SK-N-SH (cell line): ENCODE measurements around the gene STRADB. TPM values are rescaled to one million over a fixed set of nuclear protein-coding genes. Genes with fewer than 3 reads are reported as not detected.

ENCODE experiments used
- CTCF ChIA-PET: fragments of 300-600, 350-600 bp; formaldehyde crosslinking; extraction: SDS; loops from one replicate; lab custom pipeline; 2021; lab: Yijun Ruan, JAX
- POLR2A ChIA-PET: fragments of 350-600 bp; sonication (Branson Sonifier 250); formaldehyde crosslinking; extraction: SDS; loops from one replicate; lab custom pipeline; 2020; ENCODE audit warnings: antibody characterized with exemption, inconsistent platforms; lab: Yijun Ruan, JAX
- DNase-seq: peaks from one replicate; pipeline ENCODE4 v3.0.0; 2012
- H2AFZ ChIP-seq: fragments of 200-600 bp; sonication (generic); 2 replicates; pipeline ENCODE4 v1.8.1; 2016; ENCODE audit warnings: antibody characterized with exemption, mild to moderate bottlenecking, low read depth
- H3F3A ChIP-seq: fragments of 200-600 bp; sonication (generic); replicated peaks from 2 replicates; pipeline ENCODE3; 2016; ENCODE audit warnings: antibody characterized with exemption, mild to moderate bottlenecking; ENCODE audit not compliant: insufficient read depth
- H3K27ac ChIP-seq, 2 experiments: fragments of 200-500 bp in 1 of 2; fragments of 200-600 bp in 1 of 2; sonication (Bioruptor generic) in 1 of 2; sonication (generic), shearing (Covaris generic) in 1 of 2; 2 replicates each; pipeline versions ENCODE4 v1.5.1 to v1.6.1; 2014 to 2016; ENCODE audit warnings: low read depth in 2 of 2, inconsistent platforms in 1 of 2, low read length in 1 of 2, mild to moderate bottlenecking in 1 of 2, mixed read lengths in 1 of 2
- H3K27me3 ChIP-seq: fragments of 200-600 bp; sonication (generic), shearing (Covaris generic); 2 replicates; pipeline ENCODE4 v1.6.1; 2016; ENCODE audit warnings: mixed run types; ENCODE audit not compliant: insufficient read depth
- H3K36me3 ChIP-seq, 2 experiments: fragments of 200-500 bp in 1 of 2; fragments of 200-600 bp in 1 of 2; sonication (Bioruptor generic) in 1 of 2; sonication (generic) in 1 of 2; replicated peaks in 1 of 2; 2 replicates each; pipeline versions ENCODE3 to v1.5.1; 2014 to 2016; ENCODE audit warnings: low read length in 1 of 2, mild to moderate bottlenecking in 1 of 2; ENCODE audit not compliant: insufficient read depth in 2 of 2, control insufficient read depth in 1 of 2
- H3K4me1 ChIP-seq, 2 experiments: fragments of 200-500 bp in 1 of 2; fragments of 200-600 bp in 1 of 2; sonication (Bioruptor generic) in 1 of 2; sonication (generic), shearing (Covaris generic) in 1 of 2; 2 replicates each; pipeline versions ENCODE4 v1.5.1 to v1.6.1; 2014 to 2016; ENCODE audit warnings: low read depth in 1 of 2, low read length in 1 of 2, mixed run types in 1 of 2; ENCODE audit not compliant: insufficient read depth in 2 of 2, control insufficient read depth in 1 of 2
- H3K4me2 ChIP-seq: fragments of 200-600 bp; sonication (generic), shearing (Covaris generic); 2 replicates; pipeline ENCODE4 v1.6.1; 2017; ENCODE audit warnings: mixed run types
- H3K4me3 ChIP-seq, 2 experiments: fragments of 200-500 bp in 1 of 2; fragments of 200-600 bp in 1 of 2; sonication (Bioruptor generic) in 1 of 2; sonication (generic), shearing (Covaris generic) in 1 of 2; 2 replicates each; pipeline versions ENCODE4 v1.5.1 to v1.8.1; 2014 to 2016; ENCODE audit warnings: low read depth in 2 of 2, inconsistent platforms in 1 of 2, low read length in 1 of 2, mild to moderate bottlenecking in 1 of 2, mixed read lengths in 1 of 2, moderate library complexity in 1 of 2
- H3K79me2 ChIP-seq: fragments of 200-600 bp; sonication (generic); 2 replicates; pipeline ENCODE4 v1.8.1; 2017; ENCODE audit warnings: mild to moderate bottlenecking; ENCODE audit not compliant: insufficient read depth
- H3K9ac ChIP-seq: fragments of 200-600 bp; sonication (generic); 2 replicates; pipeline ENCODE4 v1.6.1; 2017; ENCODE audit warnings: mixed run types
- H3K9me2 ChIP-seq: fragments of 200-600 bp; sonication (generic); 2 replicates; pipeline ENCODE4 v1.6.1; 2017; ENCODE audit warnings: mixed run types
- H3K9me3 ChIP-seq: fragments of 200-600 bp; sonication (generic); 2 replicates; pipeline ENCODE4 v1.6.1; 2017; ENCODE audit warnings: mixed run types, mild to moderate bottlenecking, moderate library complexity
- H4K20me1 ChIP-seq: fragments of 200-600 bp; sonication (generic); 2 replicates; pipeline ENCODE4 v1.6.1; 2017; ENCODE audit warnings: mild to moderate bottlenecking, mixed run types; ENCODE audit not compliant: insufficient read depth
- CHD2 ChIP-seq: fragments of 150-350 bp; IDR thresholded peaks from 2 replicates; pipeline ENCODE4 v1.6.1; 2018; ENCODE audit warnings: low read length; ENCODE audit not compliant: partially characterized antibody
- ELF1 ChIP-seq: IDR thresholded peaks from 2 replicates; pipeline ENCODE4 v1.4.0; 2012
- FOSL2 ChIP-seq: IDR thresholded peaks from 2 replicates; pipeline ENCODE4 v1.4.0; 2012; ENCODE audit warnings: low read depth, mild to moderate bottlenecking, moderate library complexity, borderline replicate concordance
- FOXJ3 ChIP-seq: sonication (generic); formaldehyde crosslinking; IDR thresholded peaks from 2 replicates; pipeline ENCODE4 v1.5.1; 2020; ENCODE audit warnings: mild to moderate bottlenecking, missing genetic modification reagents
- FOXM1 ChIP-seq: IDR thresholded peaks from 2 replicates; pipeline ENCODE4 v1.4.0; 2012; ENCODE audit warnings: low read depth, mild to moderate bottlenecking
- GABPA ChIP-seq: IDR thresholded peaks from 2 replicates; pipeline ENCODE4 v1.4.0; 2012; ENCODE audit warnings: low read depth, mild to moderate bottlenecking
- GATA2 ChIP-seq: sonication (generic); formaldehyde crosslinking; IDR thresholded peaks from 2 replicates; pipeline ENCODE4 v1.5.0; 2020; ENCODE audit warnings: mild to moderate bottlenecking, missing genetic modification reagents
- JUND ChIP-seq: IDR thresholded peaks from 2 replicates; pipeline ENCODE4 v1.4.0; 2012
- MAX ChIP-seq: IDR thresholded peaks from 2 replicates; pipeline ENCODE4 v1.4.0; 2012; ENCODE audit warnings: low read depth
- MEF2A ChIP-seq: IDR thresholded peaks from 2 replicates; pipeline ENCODE4 v1.4.0; 2012; ENCODE audit warnings: low read depth, borderline replicate concordance
- MXI1 ChIP-seq: IDR thresholded peaks from 2 replicates; pipeline ENCODE4 v1.6.1; 2012; ENCODE audit warnings: mild to moderate bottlenecking, low read depth, low read length, improper control_type of control experiment
- NFIC ChIP-seq: IDR thresholded peaks from 2 replicates; pipeline ENCODE4 v1.4.0; 2012; ENCODE audit warnings: borderline replicate concordance
- NRF1 ChIP-seq: IDR thresholded peaks from 2 replicates; pipeline ENCODE4 v1.6.1; 2012; ENCODE audit warnings: low read depth, mild to moderate bottlenecking, low read length
- PBX3 ChIP-seq: IDR thresholded peaks from 2 replicates; pipeline ENCODE4; 2012
- POLR2AphosphoS5 ChIP-seq: IDR thresholded peaks from 2 replicates; pipeline ENCODE4 v1.6.1; 2012; ENCODE audit warnings: low read depth, low read length
- RAD21 ChIP-seq: IDR thresholded peaks from 2 replicates; pipeline ENCODE4 v1.6.1; 2012; ENCODE audit warnings: mild to moderate bottlenecking, low read length
- RCOR1 ChIP-seq: fragments of 150-350 bp; IDR thresholded peaks from 2 replicates; pipeline ENCODE4 v1.6.1; 2017; ENCODE audit warnings: antibody characterized with exemption, low read length
- REST ChIP-seq: IDR thresholded peaks from 2 replicates; pipeline ENCODE4 v1.6.1; 2012; ENCODE audit warnings: mild to moderate bottlenecking, low read depth, low read length, moderate library complexity
- RFX5 ChIP-seq: IDR thresholded peaks from 2 replicates; pipeline ENCODE4 v1.6.1; 2012; ENCODE audit warnings: mild to moderate bottlenecking, improper control_type of control experiment, low read length
- RXRA ChIP-seq: IDR thresholded peaks from 2 replicates; pipeline ENCODE4 v1.4.0; 2012; ENCODE audit warnings: low read depth, mild to moderate bottlenecking, borderline replicate concordance
- SMC3 ChIP-seq: IDR thresholded peaks from 2 replicates; pipeline ENCODE4 v1.6.1; 2012; ENCODE audit warnings: low read depth, low read length, improper control_type of control experiment
- TAF1 ChIP-seq: IDR thresholded peaks from 2 replicates; pipeline ENCODE4 v1.6.1; 2012; ENCODE audit warnings: low read depth, mild to moderate bottlenecking, low read length, moderate library complexity, borderline replicate concordance
- TCF12 ChIP-seq: IDR thresholded peaks from 2 replicates; pipeline ENCODE4 v1.4.0; 2012
- USF1 ChIP-seq: IDR thresholded peaks from 2 replicates; pipeline ENCODE4 v1.4.0; 2012; ENCODE audit warnings: low read depth, borderline replicate concordance
- YY1 ChIP-seq: IDR thresholded peaks from 2 replicates; pipeline ENCODE4 v1.4.0; 2012; ENCODE audit warnings: low read depth, mild to moderate bottlenecking
- ZBTB33 ChIP-seq: IDR thresholded peaks from 2 replicates; pipeline ENCODE4 v1.4.0; 2012; ENCODE audit warnings: low read depth, borderline replicate concordance
- WGBS: methylation state at CpG from one replicate; pipeline ENCODE4 v1.1.6; 2017; ENCODE audit warnings: low lambda C conversion rate; 5-methylcytosine and 5-hydroxymethylcytosine counted together
- polyA plus RNA-seq, 3 experiments: library from polyadenylated mRNA; depleted of rRNA; stranded (reverse); fragments of >200 nt; gene quantifications; 2 replicates each; pipeline ENCODE4 v1.2.3, GENCODE V29; 2012

STRADB gene
- polyA plus RNA-seq, 1 of the 3 experiments (the other 2 are of a cell fraction) = 27.0 TPM

GRCh38 chr2:201414099-201415023 is 37.2 kb upstream of the STRADB start:
- Histone ChIP-seq H3K4me3 (peak overlapping the region in 1 of 2 experiments; percentile 17; a peak in 1 of 4 replicates), H4K20me1 (peaks cover 3% of the 10 kb centered on the region; the same call in 1 of the 2 replicates), H3K9me2 (no peaks in the 10 kb centered on the region), H3K27me3 (no peaks in the 10 kb centered on the region), H3K27ac (peak overlapping the region; percentile 54 to 56; a peak in 3 of 4 replicates), H3K36me3 (peaks cover 0 to 6% of the 10 kb centered on the region in 2 experiments), H3K4me2 (peak overlapping the region; percentile 66), H3K79me2 (peaks cover 60% of the 10 kb centered on the region), H3K9me3 (0 out of 2 replicates have a peak, but pooled peaks cover 3% of the 10 kb centered on the region), H3K9ac (peak overlapping the region; percentile 33; the same call in 1 of the 2 replicates), H3K4me1 (peaks cover 0 to 22% of the 10 kb centered on the region in 2 experiments; a peak in 3 of 4 replicates), H3F3A (peaks cover 25% of the 10 kb centered on the region), H2AFZ (no peak overlapping the region)
- 59% methylated on average over 3 of the region's 3 CpGs for WGBS
- ChIA-PET CTCF (interaction anchor here (0.9 to 1.3 kb wide), 5 partner anchors 8 to 86 kb away, joined by 3 to 6 read pairs (median 3); partner anchors contain the start of genes STRADB and TRAK2), POLR2A (no interaction called here)
- DNase-seq = no peak
- TF ChIP-seq NRF1 = no peak
- TF ChIP-seq SMC3 = no peak
- no peak for TF ChIP-seq ZBTB33
- no peak for TF ChIP-seq MXI1
- TF ChIP-seq USF1 = no peak
- no peak for TF ChIP-seq FOSL2
- TF ChIP-seq MAX = no peak
- no peak for TF ChIP-seq YY1
- TF ChIP-seq POLR2AphosphoS5 = no peak
- TF ChIP-seq RXRA = peak; percentile 34; the same call in 1 of the 2 replicates
- no peak for TF ChIP-seq RFX5
- no peak for TF ChIP-seq RAD21
- no peak for TF ChIP-seq FOXJ3 (CRISPR knock-in tag)
- TF ChIP-seq ELF1 = no peak
- 0 out of 2 replicates have a peak, but pooled peaks have one; percentile 14 for TF ChIP-seq PBX3
- TF ChIP-seq CHD2 = no peak
- TF ChIP-seq MEF2A = peak; percentile 67; the same call in 1 of the 2 replicates
- TF ChIP-seq GABPA = no peak
- TF ChIP-seq REST = no peak
- TF ChIP-seq NFIC = no peak
- TF ChIP-seq JUND = no peak
- TF ChIP-seq GATA2 (CRISPR knock-in tag) = no peak
- TF ChIP-seq TAF1 = no peak
- TF ChIP-seq TCF12 = peak; percentile 31; the same call in 1 of the 2 replicates
- no peak for TF ChIP-seq FOXM1
- TF ChIP-seq RCOR1 = no peak
